HG03108 (cell line): ENCODE measurements around the gene IFT43.

Experiments
- ATAC-seq: cut with Tn5 transposase; IDR thresholded peaks from one replicate; pipeline ENCODE4 v1.9.1; 2021; ENCODE audit warnings: moderate library complexity; ENCODE audit not compliant: unreplicated experiment

IFT43 gene

DNA sequence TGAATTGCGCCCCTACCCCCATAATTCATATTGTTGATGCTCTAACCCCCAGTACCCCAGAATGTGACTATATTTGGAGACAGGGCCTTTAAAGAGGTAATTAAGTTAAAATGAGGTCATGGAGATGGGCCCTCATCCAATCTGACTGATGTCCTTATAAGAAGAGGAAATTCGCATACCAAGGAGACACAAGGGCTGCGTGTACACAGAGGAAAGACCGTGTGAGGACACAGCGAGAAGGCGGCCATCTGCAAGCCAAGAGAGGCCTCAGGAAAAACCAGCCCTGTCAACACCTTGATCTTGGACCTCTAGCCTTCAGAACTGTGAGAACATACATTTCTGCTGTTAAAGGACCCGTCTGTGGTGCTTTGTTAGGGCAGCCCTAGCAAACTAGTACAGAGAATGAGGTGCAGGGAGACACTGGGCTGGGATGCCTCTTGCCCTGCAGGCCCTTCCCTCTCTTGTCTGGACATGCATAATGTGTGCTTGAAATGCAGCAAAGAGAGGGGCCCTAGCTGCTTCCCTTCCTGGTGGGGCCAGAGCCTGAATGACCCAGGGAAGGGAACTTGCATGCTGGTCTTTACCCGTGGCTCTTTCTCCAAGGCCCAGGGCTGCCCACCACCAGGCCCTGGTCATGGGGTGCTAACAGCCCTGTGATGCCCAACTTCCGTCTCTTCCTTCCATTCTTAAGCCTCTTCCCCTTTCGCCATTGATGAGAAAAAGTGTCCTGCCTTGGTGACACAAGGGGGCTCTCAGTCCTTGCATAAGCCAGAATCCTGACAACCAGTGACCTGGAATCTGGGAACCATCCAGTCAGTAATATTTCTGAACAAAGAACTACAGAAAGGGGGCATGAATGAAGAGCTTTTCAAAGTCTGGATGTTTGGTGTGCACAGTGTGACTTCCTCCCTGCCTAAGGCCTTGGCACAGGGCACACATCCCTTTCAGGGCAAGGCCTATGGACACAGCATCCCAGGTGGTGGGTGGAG lies 116.1 kb downstream of the IFT43 start:
- no peak for ATAC-seq

GRCh38 chr14:76104802-76105355 lies 119.3 kb downstream of the IFT43 start:
- ATAC-seq, result no peak

- ATAC-seq, result no peak
These were observed 120.6 kb downstream of the IFT43 start for GRCh38 chr14:76106188-76106587.

DNA sequence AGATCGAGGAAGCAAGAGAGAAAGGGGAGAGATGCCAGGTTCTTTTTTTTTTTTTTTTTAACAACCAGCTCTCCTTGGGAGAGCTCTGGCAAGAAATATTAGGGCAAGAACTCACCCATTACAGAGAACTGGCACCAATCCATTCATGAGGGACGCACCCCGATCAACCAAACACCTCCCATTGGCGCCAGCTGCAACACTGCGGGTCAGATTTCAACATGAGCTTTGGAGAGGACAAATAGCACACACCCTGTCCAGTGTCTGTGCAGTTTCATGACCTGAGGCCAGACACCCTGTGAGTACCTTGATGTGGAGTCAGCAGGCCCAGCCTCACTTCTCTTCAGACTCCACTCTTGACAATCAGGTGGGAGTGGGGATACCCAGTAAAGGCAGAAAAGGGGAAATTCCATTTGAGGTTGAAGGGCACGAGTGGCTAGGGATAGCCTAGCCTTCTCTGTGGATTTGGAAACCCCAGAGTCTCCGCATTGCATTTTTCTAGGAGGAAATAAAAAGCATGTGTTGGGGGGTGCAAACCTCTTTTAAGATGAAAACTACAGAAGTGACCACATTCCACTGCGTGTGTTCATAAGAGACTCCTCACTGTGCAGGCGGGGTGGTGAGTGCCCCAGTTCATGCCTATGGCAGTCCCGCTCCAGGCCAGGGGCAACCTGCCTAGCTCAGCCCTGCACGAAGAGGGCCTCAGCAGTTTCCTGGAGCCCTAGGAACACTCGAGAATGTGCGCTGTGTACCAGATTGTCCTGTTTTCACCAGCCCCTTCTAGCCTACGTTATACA lies 123.7 kb downstream of the IFT43 start:
- ATAC-seq, result no peak

DNA sequence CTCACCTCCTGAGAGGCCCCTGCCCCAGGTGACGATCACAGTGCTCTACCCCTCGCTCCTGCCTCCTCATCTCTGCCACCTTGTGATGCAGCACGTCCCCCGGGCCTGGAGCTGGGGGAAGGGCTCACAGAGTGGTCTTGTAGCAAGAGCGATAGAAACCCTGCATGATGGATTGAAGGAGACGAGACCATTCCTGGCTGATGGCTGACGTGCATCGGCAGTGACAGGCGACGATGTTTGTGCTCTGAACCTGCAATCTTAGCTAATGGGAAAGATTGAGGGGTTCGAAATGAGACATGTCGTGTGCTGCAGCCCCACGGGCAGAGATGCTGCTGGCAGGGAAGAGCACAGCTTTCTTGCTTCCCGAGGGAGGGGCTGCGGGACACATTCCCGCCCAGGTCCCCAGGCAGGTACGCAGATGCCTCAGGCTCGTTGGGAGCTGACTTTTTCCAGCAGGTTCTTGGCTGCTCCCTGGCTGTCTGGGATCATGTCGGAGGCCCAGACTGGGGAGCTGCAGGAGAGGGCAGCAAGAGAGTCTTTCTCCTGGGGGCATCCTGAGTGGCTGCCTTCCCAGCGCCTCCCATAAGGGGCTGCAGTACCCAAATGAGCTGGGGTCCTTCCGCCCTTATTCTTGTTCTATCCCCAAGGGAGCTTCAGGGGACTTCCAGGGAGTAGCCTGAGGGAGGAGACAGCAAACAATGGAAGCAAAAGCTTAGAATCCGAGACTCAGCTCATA lies 127.5 kb downstream of the IFT43 start:
- ATAC-seq, result no peak

DNA sequence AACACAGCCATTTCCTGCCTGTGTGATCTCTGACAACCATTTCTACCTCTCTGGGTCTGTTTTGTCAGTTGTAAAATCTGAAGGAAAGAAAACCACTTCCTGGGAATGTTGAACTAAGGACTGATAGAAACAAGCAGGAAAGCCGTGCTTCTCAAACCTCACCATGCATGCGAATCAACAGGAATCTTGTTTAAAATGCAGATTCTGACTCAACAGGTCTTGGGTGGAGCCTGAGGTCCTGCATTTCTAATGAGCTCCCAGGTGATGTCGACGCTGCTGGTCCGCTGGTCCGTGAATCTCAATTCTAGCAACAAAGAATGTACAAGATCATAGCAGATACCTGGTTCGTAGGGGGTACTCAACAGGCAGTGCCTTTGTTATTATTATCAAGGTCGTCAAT lies 128.1 kb downstream of the IFT43 start:
- ATAC-seq, result no peak

GRCh38 chr14:76115010-76115422 lies 129.5 kb downstream of the IFT43 start:
- no peak for ATAC-seq

DNA sequence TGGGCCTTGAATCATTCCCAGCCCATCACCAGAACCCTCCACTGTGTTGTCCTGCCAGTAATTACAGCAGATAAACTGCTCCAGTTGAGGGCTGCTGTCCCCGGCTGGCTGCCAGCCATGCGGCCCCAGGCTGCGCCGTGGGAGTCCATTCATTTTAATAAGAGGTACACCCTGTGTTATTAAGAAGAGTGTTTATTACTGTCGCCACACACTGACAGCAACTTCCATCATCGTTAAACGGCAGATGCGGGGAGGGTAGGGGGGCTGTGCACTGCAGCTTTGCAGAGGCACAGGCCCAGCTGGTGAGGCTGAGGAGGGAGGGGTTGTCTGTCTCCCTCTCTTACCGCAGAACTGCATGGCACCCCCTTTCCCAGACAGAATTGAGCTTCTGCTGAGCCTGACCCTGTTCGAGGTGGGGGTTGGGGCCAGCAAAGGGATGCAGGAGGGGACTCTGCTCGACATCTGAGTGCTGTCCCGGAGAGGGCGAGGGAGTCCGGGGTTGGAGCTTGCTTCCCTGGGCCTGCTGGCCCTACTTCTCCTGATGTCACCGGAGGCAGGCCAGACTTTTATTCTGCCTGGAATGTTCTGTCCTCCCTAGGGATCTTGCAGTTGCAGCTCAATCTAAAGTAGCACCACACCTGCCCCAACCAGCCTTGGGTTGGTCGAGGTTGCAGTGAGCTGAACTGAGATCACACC lies 132.4 kb downstream of the IFT43 start:
- no peak for ATAC-seq

DNA sequence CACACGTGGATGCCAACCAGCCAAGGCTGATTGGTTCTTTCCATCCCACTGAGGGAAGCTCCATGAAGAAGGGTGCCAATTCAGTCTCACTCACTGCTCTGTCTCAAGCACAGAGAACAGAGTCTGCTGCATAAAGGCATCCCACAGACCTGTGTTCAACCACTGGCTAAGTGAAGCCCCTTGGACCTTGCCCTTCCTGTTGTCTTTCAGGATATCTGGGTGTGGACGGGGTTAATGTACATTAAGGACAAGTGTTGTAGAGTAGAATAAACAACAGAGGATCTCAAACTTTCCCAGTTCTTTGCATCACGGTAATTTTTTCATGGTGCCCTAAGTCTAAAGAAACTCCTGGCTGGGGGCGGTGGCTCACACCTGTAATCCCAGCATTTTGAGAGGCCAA lies 133.0 kb downstream of the IFT43 start:
- ATAC-seq, result no peak

GRCh38 chr14:76121089-76121748 lies 135.7 kb downstream of the IFT43 start:
- peak; percentile 48 for ATAC-seq

- no peak for ATAC-seq
These were observed 138.1 kb downstream of the IFT43 start for GRCh38 chr14:76123426-76124225.

DNA sequence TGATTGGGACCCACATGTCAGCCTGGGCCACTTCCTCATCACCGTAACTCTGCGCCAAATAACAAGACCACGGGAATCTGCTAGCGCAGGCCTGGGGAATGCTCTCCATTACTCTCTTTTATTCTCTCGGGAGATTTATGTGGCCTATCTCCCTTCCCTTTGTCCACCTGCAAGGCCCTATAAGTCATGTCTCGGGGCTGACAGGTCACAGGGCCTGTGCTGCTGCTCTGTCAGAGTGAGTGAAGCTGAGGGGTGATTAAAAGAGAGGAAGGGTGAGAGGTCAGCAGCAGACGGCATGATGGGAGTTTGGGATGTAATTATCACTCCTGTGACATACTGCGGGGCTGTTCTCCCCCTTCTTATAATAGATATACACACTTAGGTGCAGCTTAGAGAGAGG lies 139.9 kb downstream of the IFT43 start:
- ATAC-seq, result no peak

DNA sequence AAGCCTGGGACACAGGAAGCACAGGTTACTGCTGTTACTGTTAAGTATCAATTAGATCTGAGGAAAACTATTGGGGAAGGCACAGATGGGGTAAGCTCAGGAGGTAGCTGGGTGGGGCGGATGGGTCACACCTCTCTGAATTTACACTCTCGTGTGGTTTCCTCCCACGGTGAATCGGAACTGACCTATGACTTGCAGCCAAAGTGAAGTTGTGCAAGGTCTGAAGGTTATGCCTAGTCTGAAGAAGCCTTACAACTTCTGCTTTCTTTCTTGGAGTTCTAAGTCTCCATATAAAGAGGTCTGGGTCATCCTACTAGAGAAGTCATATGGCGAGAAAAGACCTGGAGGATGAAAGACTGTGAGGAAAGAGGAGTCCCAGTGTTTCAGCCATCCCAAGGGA lies 140.5 kb downstream of the IFT43 start:
- ATAC-seq, result no peak

GRCh38 chr14:76129851-76130576 lies 144.5 kb downstream of the IFT43 start:
- ATAC-seq, result no peak

- ATAC-seq, result no peak
These were observed 145.8 kb downstream of the IFT43 start for GRCh38 chr14:76131071-76131965.

- ATAC-seq, result no peak
These were observed 147.5 kb downstream of the IFT43 start for GRCh38 chr14:76133103-76133502.
